HG03064 (cell line): Measurements from ENCODE around the gene ARNT2.

Experiments
- ATAC-seq: cut with Tn5 transposase; IDR thresholded peaks from one replicate; pipeline ENCODE4 v1.9.1; 2021; ENCODE audit warnings: low read depth; ENCODE audit not compliant: unreplicated experiment

Gene ARNT2

GRCh38 chr15:80440024-80440423, 35.8 kb downstream of the ARNT2 start:
- no peak for ATAC-seq

GRCh38 chr15:80441041-80441440, 36.9 kb downstream of the ARNT2 start:
- no peak for ATAC-seq

- no peak for ATAC-seq
Observed at GRCh38 chr15:80441714-80442113, 37.5 kb downstream of the ARNT2 start.

DNA sequence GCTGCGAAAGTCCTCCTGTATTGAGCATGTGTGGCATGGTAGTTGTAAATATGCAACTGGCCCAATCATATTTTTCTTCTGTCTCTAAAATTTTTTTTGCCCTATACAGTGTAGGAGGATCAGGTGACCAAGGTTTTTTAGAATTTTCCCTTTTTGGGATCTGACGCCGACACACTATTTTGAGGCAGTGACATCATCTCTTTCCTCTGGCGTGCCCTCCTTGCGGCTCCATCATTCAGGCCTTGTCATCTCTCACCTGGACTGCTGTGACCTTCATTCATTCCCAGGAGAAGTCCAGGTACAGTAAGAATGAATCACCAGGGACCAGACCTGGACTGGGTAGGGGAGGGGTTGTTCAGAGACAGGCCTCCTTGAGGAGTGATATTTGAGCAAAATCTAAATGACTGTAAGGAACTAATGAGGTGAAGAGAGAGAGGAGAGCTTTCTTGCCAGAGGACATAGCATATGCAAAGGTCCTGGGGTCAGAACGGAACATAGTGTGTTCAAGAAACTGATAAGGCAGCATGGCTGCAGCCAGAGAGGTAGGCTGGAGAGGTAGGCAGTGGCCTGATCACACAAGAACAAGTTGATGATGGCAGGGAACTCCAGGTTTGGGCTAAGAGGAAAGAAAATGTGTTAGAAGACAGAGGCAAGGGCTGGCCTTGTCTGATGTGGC, 38.7 kb downstream of the ARNT2 start:
- no peak for ATAC-seq

- no peak for ATAC-seq
Observed at GRCh38 chr15:80444680-80445251, 40.6 kb downstream of the ARNT2 start.

- ATAC-seq: no peak
Observed at GRCh38 chr15:80445300-80446041, 41.3 kb downstream of the ARNT2 start.

GRCh38 chr15:80447077-80447476, 42.9 kb downstream of the ARNT2 start:
- no peak for ATAC-seq

DNA sequence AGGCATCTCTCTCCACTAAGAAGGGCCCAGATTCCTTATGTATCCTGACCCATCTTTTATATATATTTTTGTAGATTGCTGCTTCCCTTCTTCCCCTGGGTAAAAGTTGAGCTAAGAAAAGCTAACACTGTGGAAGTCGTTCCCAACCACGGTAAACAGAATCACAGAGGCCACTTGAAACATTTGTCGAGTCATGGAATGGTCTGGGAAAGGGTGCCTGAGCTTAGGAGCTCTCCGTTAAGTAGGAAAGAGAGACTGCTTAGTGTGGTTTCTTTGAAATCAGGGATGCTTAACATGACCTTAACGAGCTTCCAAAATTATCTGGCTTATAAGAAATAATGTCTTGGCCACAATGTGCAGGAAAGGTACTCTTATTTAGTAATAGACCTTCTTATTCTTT, 45.6 kb downstream of the ARNT2 start:
- ATAC-seq: no peak

DNA sequence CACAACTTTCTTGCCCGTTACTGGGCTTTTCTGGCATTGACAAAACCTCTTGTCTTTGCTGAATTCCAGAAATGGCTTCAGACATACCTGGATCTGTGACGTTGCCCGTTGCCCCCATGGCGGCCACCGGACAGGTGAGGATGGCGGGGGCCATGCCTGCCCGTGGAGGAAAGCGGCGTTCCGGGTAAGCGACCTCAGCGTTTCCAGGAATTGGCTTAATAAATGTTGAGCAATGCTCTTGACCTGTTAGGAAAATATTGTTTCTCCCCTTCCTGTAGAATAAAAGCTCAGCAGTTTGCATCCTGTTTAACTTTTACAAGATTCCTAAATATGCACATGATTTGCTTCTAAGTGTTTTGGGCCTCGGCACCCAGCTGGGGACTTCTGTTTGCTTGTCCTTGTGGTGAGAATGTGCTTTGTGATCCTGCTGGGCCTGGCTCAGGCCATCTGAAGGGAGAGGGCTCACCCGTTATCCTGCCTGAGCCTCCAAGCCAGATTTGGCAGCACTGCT, 46.7 kb downstream of the ARNT2 start:
- ATAC-seq: no peak

DNA sequence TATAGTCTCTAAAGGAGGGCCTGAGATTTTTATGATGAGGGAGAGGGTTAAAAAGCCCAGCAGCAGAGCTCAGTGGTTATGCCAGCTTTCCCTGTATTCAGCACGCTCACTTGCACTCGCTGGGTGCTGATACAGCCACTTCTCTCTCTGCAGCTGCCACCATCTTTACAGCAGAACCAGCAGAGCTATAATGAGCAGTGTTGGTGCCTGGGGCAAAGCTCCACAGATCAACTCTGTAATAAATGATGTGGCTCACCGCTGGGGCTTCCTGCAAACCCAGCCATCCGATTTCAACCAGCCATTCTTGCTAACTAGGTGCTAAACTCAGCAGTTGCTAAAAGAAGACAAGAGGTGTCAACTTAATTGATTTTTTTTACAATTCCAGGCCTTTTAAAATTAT, 48.0 kb downstream of the ARNT2 start:
- no peak for ATAC-seq

- ATAC-seq: no peak
Observed at GRCh38 chr15:80455051-80455648, 51.0 kb downstream of the ARNT2 start.

DNA sequence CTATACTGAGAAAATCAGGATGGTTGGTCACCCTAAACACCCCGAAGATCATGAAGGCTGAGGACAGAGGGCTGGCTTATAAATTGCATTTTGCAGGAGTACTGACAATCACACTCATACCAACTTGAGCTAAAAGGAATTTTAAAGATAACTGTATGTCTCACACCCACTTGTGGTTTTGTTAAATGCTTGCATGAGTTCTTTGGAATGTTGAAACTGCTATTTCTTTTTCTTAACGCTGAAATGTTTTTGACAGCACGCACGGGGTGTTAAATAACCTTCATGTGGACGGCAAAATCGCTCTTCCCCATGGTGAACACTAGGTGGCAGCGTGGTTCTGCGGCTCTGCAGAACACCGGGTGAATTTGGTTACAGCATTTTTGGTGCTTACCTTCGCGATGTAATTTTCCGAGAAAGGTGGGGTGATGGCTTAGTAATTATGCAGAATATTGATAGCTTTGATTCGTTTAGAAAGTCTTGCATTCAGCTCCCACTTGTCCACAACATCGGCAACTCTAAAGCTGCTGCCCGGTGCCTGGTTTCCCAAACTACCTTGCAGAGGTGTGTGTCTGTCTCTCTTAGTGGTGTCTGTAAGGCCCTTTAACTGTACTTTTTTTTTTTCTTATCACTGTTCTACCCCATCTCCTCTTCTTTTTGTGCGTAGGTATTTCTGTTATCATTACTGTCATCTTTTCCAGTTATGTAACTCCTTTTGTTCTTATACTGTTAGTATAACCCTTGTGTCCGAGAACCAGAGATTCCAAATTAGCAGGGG, 51.7 kb downstream of the ARNT2 start:
- no peak for ATAC-seq

DNA sequence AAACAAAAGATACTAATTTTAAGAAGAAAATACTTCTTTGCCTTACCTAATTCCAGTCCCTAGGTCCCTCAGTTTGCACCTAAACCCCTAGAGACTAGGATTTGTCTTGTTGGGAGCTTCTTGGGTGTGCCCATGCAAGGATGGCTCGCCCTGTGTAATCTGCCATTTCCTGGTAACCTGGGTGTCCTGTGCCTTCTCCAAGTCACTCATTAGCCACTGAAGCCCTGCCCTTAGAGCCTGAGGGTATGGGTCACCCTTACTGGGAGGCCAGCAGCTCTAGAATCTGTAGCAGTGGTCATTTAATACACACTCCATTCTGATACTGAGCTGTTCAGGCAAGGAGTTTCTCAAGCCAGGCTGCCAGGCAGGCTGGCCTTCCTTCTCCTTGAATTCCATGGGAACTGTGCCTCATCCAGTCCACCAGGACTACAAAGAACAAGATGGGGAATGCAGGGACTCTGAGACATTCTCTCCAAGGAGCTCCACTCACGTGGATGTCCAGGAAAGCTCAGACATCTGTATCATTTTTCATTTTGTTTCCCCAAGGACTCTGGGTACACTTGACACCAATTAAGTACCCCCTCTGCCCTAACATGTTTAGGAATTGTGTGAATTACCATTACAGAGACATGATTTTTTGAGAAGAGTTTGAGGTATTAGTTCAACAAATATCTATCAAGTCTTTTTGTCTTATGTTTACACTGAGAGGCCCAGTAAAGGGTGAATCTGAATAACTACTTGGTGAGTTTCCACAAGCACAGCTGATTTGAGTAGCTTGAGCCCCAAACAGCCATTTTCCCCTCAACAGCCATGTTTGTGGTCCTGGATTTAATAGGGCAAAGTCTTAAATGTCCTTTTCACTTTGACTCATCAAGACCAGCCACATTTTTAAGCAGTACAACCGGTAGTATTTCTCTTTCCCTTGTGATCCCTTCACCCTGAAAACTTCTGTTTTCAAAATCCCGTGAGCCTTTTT, 52.6 kb downstream of the ARNT2 start:
- ATAC-seq: no peak

- ATAC-seq: no peak
Observed at GRCh38 chr15:80457896-80458295, 53.7 kb downstream of the ARNT2 start.

DNA sequence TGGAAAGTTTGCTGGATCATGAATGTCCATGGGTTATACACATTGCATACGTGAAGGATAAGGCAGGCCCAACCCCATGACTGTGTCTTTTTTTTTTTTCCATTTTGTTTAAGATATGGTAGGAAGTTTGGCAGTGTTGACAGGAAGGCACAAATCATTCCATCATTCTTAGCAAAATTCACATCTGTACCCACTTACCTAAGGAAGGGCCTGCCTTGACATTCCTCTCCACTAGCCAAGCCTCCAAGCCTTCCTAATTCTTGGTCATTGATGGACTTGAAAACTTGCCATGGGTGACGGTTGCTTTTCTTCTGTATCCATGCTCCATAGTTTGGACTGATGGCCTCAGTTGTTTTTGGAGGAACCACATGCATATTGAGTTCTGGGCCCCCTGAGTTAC, 54.4 kb downstream of the ARNT2 start:
- no peak for ATAC-seq

DNA sequence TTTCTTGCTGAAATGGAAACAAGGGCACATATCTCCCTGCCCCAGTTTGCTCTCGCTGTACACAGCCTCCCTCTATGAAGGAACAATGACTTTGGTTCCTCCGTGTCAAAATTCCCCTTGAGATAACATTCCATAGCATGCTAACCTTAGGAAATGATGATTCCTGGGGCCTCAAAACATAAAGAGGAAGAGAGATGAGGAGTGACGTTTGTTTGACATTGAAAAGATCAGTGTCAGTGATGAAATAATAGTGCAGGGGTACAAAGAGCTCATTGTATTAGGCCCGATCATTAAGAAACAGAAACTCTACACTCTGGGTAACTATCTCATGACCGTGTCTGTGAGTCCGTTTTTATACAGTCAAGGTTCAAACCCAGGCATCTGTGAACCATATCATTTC, 55.2 kb downstream of the ARNT2 start:
- no peak for ATAC-seq

GRCh38 chr15:80459818-80460217, 55.6 kb downstream of the ARNT2 start:
- no peak for ATAC-seq

DNA sequence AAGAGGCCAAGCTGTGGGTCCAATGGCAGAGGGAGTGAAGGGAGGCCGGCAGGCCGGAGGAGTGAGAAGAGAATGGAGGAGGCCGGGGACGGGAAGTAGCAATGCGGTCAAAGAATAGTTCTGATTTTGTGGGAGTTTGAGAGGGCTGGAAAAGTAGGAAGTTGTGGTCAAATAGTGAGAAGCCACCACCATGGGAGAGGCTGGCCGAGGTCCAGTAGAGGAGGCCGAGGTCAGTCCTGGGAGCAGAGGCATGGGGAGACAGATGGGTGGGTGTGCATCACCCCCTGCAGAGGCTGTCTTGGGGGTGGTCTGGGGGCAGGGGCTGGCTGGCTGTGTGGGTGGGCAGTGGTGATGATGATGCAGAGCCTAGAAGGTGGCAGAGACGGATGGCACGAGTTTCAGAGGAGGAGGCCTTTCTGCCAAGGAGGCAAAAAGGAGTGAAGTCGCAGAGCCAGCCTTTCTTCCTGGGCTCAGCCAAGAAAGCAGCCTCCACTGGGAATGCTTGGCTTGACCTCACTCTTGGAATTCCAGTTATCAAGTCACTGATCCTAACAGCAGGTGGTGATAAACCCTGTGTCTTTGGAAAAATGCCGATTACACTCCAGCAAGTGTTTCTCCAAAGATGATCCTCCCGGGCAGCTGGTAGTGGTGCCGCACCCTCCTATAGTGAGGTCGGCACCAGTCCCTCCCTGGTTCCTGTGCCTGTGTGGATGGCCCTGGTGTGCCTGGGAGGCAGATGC, 57.3 kb downstream of the ARNT2 start:
- ATAC-seq: no peak

DNA sequence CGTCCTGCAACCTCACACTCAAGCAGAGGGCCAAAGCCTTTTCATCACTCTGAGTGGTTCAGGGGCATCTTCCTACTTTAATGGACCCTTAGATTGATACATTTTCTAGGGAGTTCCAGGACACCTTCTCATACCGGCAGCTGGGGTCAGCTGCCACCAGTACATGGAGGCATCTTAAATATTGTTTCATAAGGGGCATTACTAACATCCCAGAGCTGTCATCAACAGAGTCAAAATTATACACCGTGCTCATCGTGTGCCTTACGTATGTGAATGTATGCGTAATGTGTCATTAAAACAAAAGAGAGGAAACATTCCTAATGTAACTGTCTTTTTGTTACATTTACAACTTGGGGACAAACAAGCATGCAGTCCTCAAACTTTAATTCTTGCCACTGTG, 57.9 kb downstream of the ARNT2 start:
- ATAC-seq: no peak
